Measurements from ENCODE around the gene CLDN2. TPM values are rescaled to one million over a fixed set of nuclear protein-coding genes. Genes with fewer than 3 reads are reported as not detected.

CLDN2 gene
- total RNA-seq, 4 donors from 2014 or later = 0.16 TPM; not detected in 3

- H3K4me1 ChIP-seq = no peaks in the 10 kb centered on the region
- DNase-seq (no peak), ATAC-seq (no peak)
- H3K4me3 ChIP-seq = no peak overlapping the region
- H3K9me3 ChIP-seq = no peaks in the 10 kb centered on the region
- no peak overlapping the region for H3K27ac ChIP-seq
- TF ChIP-seq CTCF (IDR thresholded peaks at IDR 0.05 in 4 of 5, conservative IDR thresholded peaks at IDR 0.05 in 1 of 5) (no peak), POLR2A (IDR thresholded peaks at IDR 0.05) (no peak)
- intact Hi-C loops (cut with DNase I; ENCODE audit: low total_unique reads) = no loop called here
- in situ Hi-C loops (cut with MboI; ENCODE audit: low sequenced_read_pairs in 4 of 4) = no loop called here
- no peaks in the 10 kb centered on the region for H3K36me3 ChIP-seq
- H3K27me3 ChIP-seq = no peaks in the 10 kb centered on the region
Observed at GRCh38 chrX:106936246-106936645, 16.0 kb downstream of the CLDN2 start.

GRCh38 chrX:106939566-106939965 is 19.4 kb downstream of the CLDN2 start:
- no peaks in the 10 kb centered on the region for H3K4me1 ChIP-seq
- intact Hi-C loops (cut with DNase I; ENCODE audit: low total_unique reads) = no loop called here
- no peaks in the 10 kb centered on the region for H3K9me3 ChIP-seq
- H3K4me3 ChIP-seq = no peak overlapping the region
- DNase-seq (no peak), ATAC-seq (no peak)
- H3K27me3 ChIP-seq = no peaks in the 10 kb centered on the region
- no peaks in the 10 kb centered on the region for H3K36me3 ChIP-seq
- no peak overlapping the region for H3K27ac ChIP-seq
- in situ Hi-C loops (cut with MboI; ENCODE audit: low sequenced_read_pairs in 4 of 4) = no loop called here
- no peak for TF ChIP-seq CTCF (IDR thresholded peaks at IDR 0.05 in 4 of 5, conservative IDR thresholded peaks at IDR 0.05 in 1 of 5)
- TF ChIP-seq POLR2A (IDR thresholded peaks at IDR 0.05) = no peak

- Histone ChIP-seq H3K4me3 (no peak overlapping the region), H3K9me3 (no peaks in the 10 kb centered on the region), H3K27ac (no peak overlapping the region), H3K27me3 (no peaks in the 10 kb centered on the region), H3K4me1 (no peaks in the 10 kb centered on the region), H3K36me3 (no peaks in the 10 kb centered on the region)
- no peak for DNase-seq
- intact Hi-C loops (cut with DNase I; ENCODE audit: low total_unique reads) = no loop called here
- no peak for ATAC-seq
- TF ChIP-seq CTCF (IDR thresholded peaks at IDR 0.05 in 4 of 5, conservative IDR thresholded peaks at IDR 0.05 in 1 of 5) = no peak
- TF ChIP-seq POLR2A (IDR thresholded peaks at IDR 0.05) = no peak
- in situ Hi-C loops (cut with MboI; ENCODE audit: low sequenced_read_pairs in 4 of 4) = no loop called here
Observed at GRCh38 chrX:106940068-106940467, 19.9 kb downstream of the CLDN2 start.

- in situ Hi-C loops (cut with MboI; ENCODE audit: low sequenced_read_pairs in 4 of 4) (no loop called here), intact Hi-C loops (cut with DNase I; ENCODE audit: low total_unique reads) (no loop called here)
- DNase-seq = no peak
- no peak overlapping the region for H3K4me3 ChIP-seq
- H3K36me3 ChIP-seq = no peaks in the 10 kb centered on the region
- no peaks in the 10 kb centered on the region for H3K4me1 ChIP-seq
- no peak overlapping the region for H3K27ac ChIP-seq
- no peaks in the 10 kb centered on the region for H3K27me3 ChIP-seq
- ATAC-seq = no peak
- H3K9me3 ChIP-seq = no peaks in the 10 kb centered on the region
- TF ChIP-seq POLR2A (IDR thresholded peaks at IDR 0.05) (no peak), CTCF (IDR thresholded peaks at IDR 0.05 in 4 of 5, conservative IDR thresholded peaks at IDR 0.05 in 1 of 5) (no peak)
Observed at GRCh38 chrX:106946464-106946863, 26.3 kb downstream of the CLDN2 start.

- Histone ChIP-seq H3K9me3 (no peaks in the 10 kb centered on the region), H3K27ac (no peak overlapping the region), H3K27me3 (no peaks in the 10 kb centered on the region), H3K4me3 (no peak overlapping the region), H3K4me1 (no peaks in the 10 kb centered on the region), H3K36me3 (no peaks in the 10 kb centered on the region)
- in situ Hi-C loops (cut with MboI; ENCODE audit: low sequenced_read_pairs in 4 of 4) (no loop called here), intact Hi-C loops (cut with DNase I; ENCODE audit: low total_unique reads) (no loop called here)
- ATAC-seq (no peak), DNase-seq (no peak)
- TF ChIP-seq CTCF (IDR thresholded peaks at IDR 0.05 in 4 of 5, conservative IDR thresholded peaks at IDR 0.05 in 1 of 5) = no peak
- no peak for TF ChIP-seq POLR2A (IDR thresholded peaks at IDR 0.05)
Observed at GRCh38 chrX:106948641-106949040, 28.4 kb downstream of the CLDN2 start.

Data from gastrocnemius medialis (tissue), 4 donors.